Hematopoietic multipotent progenitor cell treated with erythropoietin and hydrocortisone succinate and interleukin-3 and kit ligand, for 8 days (in vitro differentiated cells): Measurements from ENCODE around the gene LIPC.
A peak's percentile ranks its signal among the peaks of the same experiment; 100 is the strongest.

Experiments used
- DNase-seq: peaks from one replicate; pipeline ENCODE4 v3.0.0-alpha.2; 2015

Gene LIPC

DNA sequence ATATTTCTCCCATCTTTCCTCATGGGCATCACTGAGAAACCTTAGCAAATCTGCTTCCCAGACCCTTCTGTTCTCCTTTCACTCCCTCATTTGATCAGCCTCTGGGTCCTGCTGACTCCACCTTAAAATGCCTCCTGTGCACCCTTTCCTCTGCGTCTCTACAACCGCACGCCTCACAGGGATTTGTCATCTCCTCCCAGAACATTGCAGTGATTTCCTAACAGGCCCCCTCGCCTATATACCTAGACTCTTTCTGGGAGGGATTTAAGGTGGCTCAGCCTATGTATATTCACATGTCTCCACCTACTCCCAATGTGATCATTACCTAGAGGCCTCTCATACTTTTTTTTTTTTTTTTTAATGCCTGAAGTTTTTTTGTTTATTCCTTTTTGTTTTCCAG, 69.2 kb downstream of the LIPC start:
- no peak for DNase-seq

DNA sequence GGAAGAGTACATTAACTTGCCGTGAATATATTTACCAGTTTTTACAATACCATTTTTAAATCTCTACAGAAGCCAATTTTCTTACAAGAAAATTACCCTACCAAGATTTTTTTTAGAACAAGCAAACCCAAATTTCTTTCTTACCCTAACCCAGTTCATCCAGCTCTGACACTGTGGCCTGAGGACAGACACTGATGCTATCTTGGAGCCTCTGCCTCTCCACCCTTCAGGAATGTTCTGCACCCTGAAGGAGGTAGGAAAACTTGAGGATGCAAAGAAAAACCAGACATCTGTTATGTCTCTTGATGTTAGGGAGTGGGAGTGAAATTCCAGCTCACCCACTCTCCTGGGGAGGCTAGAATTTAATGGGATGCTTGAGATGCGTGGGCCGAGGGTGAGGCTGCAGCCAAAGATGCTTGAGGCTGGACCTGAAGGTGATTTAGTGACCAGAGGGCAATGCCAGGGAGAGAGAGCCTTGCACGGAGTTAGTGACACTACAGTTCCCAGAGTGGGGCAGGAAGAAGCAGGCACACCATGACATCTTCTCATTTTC, 69.9 kb downstream of the LIPC start:
- no peak for DNase-seq

DNA sequence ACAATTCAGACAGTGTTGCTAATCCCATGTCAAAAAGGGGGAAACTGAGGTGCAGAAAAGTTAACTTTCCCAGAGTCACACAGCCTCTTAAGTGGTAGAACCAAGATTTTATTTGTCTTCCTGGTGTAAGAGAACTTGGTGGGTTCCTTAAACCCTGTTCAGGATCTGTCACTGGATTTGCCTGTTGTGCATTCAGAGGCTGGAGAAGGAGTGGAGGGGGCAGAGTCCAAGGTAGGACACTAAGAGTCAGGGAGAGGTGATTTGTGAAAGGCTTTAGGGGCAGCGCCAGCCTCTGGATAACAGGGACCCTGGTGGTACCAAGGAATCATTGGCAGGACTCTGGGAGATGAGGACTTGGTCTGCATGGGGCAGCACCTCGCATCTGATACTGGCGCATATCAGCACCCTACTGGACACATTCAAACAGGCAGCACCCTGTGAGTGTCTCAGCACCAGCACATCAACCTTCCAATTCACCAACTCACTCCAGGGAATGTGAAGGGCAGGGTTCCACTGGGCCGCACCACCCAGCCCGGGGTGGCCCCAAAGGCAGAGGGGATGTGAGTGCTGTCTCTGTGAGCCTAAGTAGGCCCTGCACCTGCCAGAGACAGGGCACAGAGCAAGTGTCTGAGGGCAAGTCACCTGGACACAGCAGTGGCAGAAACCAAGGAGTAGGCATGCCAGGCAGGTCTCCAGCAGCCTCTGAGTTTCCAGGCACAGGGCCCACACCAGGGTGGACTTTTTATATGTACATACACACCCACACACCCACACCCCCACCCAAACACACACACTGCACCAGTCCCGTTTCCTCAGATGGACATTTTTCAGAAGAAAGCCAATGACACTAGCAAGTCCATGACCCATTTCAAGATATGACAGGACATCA, 71.6 kb downstream of the LIPC start:
- no peak for DNase-seq

DNA sequence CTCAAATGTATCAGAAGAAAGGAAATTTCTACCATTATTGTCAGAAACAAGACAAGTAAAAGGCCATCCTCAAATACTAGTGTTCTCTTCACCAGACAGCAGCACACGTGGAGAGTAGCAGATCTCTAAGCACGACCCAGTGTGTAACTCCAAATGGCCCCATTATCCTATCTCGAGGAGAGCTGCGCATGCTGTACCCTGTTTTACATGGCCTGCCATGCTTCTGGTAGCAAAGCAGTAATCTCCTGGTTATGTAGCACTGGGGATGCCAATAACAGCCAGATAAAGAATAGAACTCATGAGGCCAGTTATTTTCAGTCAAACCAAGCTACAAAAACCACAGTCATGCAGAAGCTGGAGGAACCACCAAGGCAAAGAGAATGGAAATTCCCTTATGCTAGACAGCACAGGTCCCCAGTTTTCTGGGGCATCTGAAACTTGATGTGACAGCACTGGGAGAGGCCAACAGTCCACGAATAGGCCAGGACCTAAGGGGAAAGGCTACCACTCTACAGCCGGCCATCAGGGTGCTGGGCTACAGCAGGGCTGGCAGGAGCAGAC, 73.0 kb downstream of the LIPC start:
- DNase-seq = no peak

DNA sequence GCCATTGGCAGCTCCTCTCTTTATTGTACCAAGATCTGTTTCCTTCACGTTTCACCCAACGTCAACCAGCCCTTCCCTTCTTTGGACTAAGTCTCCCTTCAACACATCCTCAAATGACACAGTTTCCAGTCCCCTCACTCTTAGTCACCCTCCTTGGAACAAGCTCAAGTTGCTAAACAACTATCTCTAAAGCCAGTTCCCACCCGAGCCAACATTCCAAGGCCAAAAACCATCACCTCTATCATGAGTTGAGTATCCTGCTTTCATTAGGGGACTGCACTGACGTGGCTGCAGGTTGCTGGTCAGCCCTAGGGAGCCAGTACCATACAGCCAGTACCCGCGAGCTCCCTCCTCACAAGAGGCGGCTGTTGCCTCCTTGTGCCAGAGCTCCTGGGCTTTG, 73.8 kb downstream of the LIPC start:
- no peak for DNase-seq

- no peak for DNase-seq
Measured at GRCh38 chr15:58506064-58506490, 74.3 kb downstream of the LIPC start.

DNA sequence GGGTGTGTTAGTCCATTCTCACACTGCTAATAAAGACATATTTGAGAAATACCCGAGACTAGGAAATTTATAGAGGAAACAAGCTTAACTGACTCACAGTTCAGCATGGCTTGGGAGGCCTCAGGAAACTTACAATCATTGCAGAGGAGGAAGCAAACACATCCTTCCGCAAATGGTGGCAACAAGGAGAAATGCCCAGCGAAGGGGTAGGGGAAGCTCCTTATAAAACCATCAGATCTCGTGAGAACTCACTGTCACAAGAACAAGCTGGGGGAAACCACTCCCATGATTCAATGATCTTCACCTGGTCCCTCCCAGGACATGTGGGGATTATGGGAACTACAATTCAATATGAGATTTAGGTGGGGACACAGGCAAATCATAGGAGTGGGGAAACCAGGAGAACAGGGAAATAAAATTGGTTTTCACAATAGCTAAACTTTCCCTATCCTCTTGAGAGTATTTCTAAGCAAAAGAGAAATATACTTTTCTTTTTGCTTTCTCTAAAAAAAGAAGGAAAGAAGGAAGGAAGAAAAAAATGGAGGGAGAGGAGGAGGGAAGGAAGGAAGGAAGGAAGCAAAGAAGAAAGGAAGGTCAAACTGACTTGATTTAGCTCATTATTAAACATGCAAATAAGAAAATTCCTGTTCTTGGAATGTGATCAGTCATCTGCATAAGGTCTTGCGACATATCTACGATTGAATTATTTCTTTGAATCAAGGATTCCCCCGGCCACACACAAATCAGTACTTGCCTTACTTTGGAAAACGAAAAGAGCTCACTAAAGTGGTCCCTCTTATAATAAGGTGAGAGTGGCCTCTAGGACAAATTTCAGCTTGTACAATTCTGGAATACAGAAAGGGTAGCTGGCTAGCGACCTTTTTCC, 75.2 kb downstream of the LIPC start:
- no peak for DNase-seq

- no peak for DNase-seq
Measured at GRCh38 chr15:58509556-58509955, 77.8 kb downstream of the LIPC start.

- no peak for DNase-seq
Measured at GRCh38 chr15:58510715-58511598, 79.2 kb downstream of the LIPC start.

GRCh38 chr15:58511599-58511987, 79.8 kb downstream of the LIPC start:
- no peak for DNase-seq

DNA sequence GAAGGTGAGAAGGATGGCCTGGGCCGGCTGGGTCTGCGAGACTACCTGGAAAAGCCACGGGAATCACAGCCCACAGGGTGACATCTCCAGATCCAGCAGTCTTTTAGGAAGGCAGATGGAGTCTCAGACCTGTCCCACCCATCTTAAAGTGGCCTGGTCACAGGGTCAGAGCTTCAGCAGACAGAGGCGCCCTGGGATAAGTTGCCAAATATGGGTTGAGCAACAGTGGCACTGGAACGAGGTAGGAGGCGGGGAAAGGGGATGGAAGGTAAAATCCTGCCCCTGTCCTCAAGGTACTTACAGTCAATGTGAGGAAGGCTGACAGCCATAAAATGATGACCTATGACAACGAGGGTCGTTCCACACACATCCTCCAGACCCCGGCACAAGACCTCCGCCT, 80.7 kb downstream of the LIPC start:
- DNase-seq = no peak

DNA sequence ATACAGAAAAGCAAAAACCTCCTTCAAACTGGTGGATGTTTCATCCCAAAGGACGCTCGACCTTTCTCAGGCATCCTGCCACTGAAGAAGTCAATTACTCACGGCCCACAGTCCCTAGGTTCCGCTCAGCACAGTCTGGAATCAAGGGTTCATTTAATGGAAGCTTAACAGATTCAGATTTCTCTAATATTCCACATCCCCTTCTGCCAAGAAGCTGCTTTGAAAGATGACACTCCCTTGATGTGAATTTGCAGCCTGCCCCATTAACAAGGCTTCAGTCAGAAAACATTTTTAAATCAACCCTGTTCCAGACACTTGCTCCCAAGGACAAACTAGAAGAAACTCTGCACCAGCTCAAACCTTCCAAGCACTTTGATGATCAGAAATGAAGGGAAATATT, 81.2 kb downstream of the LIPC start:
- no peak for DNase-seq

GRCh38 chr15:58513726-58514336, 82.0 kb downstream of the LIPC start:
- no peak for DNase-seq

- no peak for DNase-seq
Measured at GRCh38 chr15:58515807-58516206, 84.0 kb downstream of the LIPC start.

- peak; percentile 9 for DNase-seq
Measured at GRCh38 chr15:58517252-58517681, 85.5 kb downstream of the LIPC start.

DNA sequence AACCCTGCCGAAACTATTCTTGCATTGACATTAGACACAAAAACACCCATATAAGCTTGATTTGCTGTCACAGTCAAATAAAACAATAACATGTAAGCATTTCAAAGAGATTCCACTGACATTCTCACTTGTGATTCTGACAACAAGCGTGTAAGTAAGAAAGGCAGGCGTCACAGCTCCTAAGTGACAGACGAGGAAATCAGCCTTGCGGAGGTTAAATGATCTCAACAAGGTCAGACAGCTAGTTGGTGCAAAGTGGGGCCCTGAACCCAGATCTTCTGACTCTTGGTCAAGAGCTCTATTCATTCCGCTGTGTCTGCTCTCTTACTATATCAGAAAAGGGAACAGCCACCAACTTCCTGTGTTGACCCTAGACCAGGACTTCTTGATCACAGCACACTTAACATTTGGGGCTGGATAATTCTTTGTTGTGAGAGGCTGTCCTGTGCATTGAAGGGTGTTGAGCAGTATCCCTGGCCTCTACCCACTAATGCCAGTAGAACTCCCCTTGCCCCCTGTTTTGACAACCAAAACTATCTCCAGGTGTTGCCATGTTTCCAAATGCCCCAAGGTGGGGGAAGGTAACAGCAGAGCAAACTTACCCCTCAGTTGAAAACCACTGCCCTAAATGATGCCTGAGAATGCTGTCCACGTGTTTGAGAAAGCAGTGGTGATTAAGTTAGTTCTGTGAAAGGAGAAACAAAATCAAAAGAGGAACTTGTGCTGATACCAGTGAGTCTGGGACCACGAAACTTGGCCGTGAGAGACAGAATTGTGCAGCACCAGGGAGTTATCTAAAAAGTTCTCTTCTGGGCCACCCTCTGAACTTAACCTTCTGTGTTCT, 86.1 kb downstream of the LIPC start:
- peak; percentile 14 for DNase-seq

DNA sequence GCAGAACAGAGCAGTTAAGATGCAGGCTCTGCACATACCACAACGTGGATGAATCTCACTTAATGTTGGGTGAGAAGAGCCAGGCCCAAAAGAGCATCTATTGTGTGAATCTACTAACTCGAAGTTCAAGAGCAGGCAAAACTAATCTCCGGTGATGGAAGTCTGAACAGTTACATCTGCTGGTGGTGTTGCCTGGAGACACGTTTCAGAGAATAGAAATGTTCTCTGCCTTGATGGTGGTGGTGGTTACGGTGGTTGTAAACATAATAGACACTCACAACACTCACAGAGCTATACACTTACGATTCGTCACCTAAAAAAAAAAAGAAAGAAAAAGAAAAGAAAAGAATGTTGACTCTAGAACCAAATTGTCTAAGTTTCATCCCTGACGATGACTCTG, 86.8 kb downstream of the LIPC start:
- no peak for DNase-seq

DNA sequence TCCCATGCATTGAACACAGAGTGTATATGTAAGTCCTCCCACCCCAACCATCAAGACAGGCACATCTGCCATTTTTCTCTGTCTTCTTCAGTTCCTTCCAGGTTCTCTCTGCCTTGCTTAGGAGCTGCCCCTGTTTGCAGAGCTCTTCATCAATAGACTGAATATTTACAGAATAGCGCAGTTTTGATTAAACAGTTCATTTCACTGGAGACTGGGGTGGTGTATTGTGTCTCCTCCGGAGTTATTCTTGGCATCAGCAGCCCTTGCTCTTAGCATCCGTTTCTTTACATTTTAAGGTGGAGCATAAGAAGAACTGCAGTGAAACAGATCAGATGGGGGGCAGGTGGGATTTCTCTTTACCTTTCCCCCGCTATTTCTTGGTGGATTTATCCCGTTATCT, 87.7 kb downstream of the LIPC start:
- DNase-seq = no peak

DNA sequence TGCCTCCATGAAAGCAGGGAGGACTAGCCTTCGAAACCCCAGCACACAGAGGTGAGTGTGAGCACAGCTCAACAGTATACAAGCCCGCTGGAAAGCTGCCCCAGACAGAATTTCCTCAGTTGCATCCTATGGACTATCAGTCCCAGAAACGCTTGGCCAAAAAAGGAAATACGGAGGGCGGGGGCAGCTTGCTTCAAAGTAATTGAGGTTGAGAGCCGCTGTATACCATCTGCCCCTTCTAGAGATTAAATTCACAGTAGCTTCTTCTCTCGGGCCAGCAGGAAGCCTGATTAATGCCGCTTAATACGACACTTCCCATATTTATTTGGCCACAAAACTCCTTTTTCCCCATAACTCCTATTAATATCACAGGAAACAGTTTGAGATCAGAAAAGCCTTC, 88.7 kb downstream of the LIPC start:
- no peak for DNase-seq

GRCh38 chr15:58520936-58521292, 89.1 kb downstream of the LIPC start:
- no peak for DNase-seq
